Stimulated activated naive CD4-positive, alpha-beta T cell treated with Interleukin-2 at 50 U/mL for 16 hours (primary cell): Measurements from ENCODE around the gene IQCE.
"Not testable (repeated sequence)": the region's sequence is repeated elsewhere in the genome, so short reads cannot be mapped to it uniquely, and the experiment has no call there.

Experiments used
- DNase-seq: peaks from one replicate; lab custom pipeline; 2025; lab: John Stamatoyannopoulos, UW

IQCE gene

GRCh38 chr7:2553831-2554581 is 4.8 kb upstream of the IQCE start:
- no peak for DNase-seq

GRCh38 chr7:2554661-2555111 is 4.1 kb upstream of the IQCE start:
- DNase-seq = no peak

GRCh38 chr7:2555121-2556052 is 3.4 kb upstream of the IQCE start, which contains the start of gene BRAT1:
BRAT1 (minus strand) TSS chr7:2555524; CDS start chr7:2554431, 1,093 bp downstream.
- peak; percentile 94 for DNase-seq

GRCh38 chr7:2559283-2559950 is 638 bp downstream of the IQCE start:
- DNase-seq = no peak

- not testable (repeated sequence) for DNase-seq
Measured at GRCh38 chr7:2563955-2564354, 5.2 kb downstream of the IQCE start.

- DNase-seq = no peak
Measured at GRCh38 chr7:2564970-2565540, 6.3 kb downstream of the IQCE start.

- no peak for DNase-seq
Measured at GRCh38 chr7:2566348-2566889, 7.6 kb downstream of the IQCE start.

GRCh38 chr7:2566890-2567678 is 8.3 kb downstream of the IQCE start:
- peak; percentile 46 for DNase-seq

GRCh38 chr7:2567679-2568278 is 9.0 kb downstream of the IQCE start:
- DNase-seq = no peak

GRCh38 chr7:2568521-2569223 is 9.9 kb downstream of the IQCE start:
- DNase-seq = no peak

- DNase-seq = no peak
Measured at GRCh38 chr7:2569421-2569820, 10.6 kb downstream of the IQCE start.

GRCh38 chr7:2570021-2570420 is 11.2 kb downstream of the IQCE start:
- no peak for DNase-seq

GRCh38 chr7:2571409-2571808 is 12.6 kb downstream of the IQCE start:
- no peak for DNase-seq

GRCh38 chr7:2572101-2572842 is 13.5 kb downstream of the IQCE start:
- DNase-seq = no peak

- no peak for DNase-seq
Measured at GRCh38 chr7:2573761-2574160, 15.0 kb downstream of the IQCE start.

- no peak for DNase-seq
Measured at GRCh38 chr7:2575046-2575732, 16.4 kb downstream of the IQCE start.

- no peak for DNase-seq
Measured at GRCh38 chr7:2575733-2576340, 17.1 kb downstream of the IQCE start.
